NCI-H2029 (cell line): ENCODE results near the gene XPC.
"Not testable (repeated sequence)": the region's sequence is repeated elsewhere in the genome, so short reads cannot be mapped to it uniquely, and the experiment has no call there.

Experiments
- DNase-seq: peaks from one replicate; lab custom pipeline; 2025; lab: John Stamatoyannopoulos, UW

XPC gene

DNA sequence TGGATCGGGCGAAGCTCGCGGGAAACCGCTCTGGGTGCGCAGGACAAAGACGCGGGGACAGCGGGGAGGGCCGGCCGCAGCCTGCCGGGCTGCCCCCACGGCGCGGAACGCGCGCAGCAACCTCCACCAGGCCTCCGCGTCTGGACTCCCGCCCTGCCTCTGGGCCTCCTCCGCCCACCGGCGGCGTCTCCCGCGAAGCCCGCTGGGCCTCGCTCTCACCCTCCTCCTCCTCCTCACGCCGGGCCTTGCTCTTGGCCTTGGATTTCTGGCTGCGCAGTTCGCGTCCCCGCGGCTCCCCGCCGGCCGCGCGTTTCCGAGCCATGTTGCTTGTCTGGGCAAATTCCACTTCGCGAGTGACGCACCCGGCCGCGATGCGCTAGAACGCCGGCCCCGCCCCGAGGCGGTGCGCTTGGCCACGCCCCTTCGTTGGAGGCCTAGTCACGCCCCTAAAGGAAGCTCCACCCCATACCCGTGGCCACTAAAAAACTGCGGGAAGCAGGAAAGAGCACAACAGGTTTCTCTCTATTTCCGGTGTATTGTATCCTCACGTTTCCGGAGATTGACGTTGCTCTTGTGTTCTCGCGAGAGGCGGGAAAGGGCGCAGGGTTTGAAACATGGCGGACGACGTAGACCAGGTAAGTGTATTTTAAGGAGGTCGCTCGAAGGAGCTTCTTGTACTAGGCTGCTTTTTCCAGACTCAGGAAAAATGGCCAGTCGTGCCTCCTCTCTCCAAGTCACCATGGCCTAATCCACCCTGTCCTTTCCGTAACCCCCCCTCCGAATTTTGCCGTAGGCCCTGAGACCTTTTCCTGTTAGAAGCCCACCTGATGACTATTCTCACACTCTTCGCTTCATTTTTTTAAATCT, at the start of gene XPC, which contains the start of gene LSM3:
Gene XPC, minus strand, starts transcription at position 355 of the 867 bp plus-strand sequence. Its CDS starts 33 bp downstream, at position 322.
Gene LSM3, plus strand, starts transcription at position 571 of the 867 bp plus-strand sequence. Its CDS starts 44 bp downstream, at position 615.
- DNase-seq, result peak; percentile 99

DNA sequence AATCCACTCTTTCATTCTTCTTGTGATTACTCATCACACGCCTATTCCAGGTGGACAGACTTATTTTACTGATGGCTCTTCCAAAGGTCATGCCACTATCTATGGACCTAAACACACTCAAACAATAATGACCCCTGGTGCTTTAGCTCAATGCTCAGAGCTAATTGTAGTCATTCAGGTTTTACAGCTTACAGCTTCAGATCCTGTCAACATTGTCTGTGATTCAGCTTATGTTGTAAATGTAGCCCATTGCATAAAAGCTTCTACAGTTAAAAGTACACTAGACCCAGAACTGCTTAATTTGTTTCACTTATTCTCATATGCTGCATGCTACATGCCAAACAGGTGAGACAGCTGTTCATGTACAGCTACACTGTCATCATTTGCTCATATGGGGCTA, 49.5 kb upstream of the XPC start:
- no peak for DNase-seq

DNA sequence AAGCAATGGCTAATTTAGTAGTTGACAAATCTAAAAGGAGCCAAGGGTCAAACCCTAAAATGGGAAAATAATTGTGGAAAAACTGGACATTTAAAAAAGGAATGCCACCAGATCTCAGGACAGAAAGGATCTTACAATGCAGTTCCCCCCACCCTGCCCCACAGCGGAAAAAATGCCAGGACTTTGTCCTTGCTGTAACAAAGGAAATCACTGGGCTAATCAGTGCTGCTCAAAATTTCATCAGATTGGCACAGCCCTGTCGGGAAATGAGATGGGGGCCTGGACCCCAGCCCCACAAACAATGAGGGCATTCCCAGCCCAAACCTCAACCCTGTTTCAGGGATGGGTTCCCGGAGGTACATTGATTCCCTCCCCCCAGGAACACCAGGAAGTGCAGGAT, 48.0 kb upstream of the XPC start:
- not testable (repeated sequence) for DNase-seq

DNA sequence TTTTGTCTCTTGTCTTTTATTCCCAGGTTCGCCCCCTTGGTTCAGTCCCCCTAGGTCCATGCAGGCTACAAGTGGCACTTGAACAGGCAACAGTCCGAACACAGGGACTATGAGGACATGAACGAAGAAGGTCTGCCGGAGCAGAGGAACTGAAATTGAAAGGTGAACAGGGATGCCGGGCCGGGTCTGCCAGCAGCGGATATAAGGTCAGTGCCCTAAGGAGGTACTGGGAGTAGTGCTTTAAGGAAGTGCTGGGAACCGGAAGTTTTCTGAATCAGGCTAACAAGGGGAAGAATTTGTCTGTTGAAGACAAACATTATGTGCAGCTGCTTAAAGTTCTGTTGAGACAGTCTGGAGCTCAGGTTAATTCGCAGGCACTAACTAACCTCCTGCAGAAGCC, 47.0 kb upstream of the XPC start:
- no peak for DNase-seq

DNA sequence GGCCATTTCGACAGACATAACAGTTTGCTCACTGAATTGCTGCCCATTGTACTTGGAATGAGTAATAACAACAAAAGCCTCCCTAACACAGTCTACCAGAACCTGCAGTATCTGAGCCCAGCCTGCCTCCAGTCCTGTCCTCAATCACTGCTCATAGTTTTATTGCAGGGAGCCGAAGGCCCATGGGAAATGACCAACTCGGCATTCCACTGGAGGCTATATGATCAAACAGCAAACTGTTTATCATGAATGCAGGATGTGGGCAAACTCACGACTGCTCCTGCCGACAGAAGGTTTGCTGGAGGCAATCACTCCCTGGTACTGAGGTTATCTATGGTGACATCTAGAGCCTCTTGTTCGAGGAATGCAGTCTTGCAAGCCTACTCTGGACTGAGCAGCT, 46.5 kb upstream of the XPC start:
- DNase-seq, result no peak

DNA sequence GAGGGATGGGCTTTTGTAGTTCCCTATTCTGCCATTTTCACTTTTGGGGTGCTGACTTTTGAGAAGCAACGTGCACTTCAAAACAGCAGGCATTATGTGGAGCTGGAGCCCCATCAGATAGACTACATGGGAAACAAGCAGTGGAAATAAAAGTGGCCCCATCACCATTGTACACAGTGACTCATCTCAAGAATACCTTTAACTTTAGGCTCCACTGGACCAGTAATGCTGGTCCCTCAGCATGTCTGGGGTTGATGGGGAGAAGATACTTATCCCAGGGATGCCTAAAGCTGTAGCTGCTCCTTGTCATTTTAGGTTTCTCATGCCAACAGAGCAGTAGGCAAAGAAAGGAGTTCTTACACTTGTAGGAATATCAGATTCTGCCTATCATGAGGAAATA, 45.2 kb upstream of the XPC start:
- DNase-seq, result no peak

DNA sequence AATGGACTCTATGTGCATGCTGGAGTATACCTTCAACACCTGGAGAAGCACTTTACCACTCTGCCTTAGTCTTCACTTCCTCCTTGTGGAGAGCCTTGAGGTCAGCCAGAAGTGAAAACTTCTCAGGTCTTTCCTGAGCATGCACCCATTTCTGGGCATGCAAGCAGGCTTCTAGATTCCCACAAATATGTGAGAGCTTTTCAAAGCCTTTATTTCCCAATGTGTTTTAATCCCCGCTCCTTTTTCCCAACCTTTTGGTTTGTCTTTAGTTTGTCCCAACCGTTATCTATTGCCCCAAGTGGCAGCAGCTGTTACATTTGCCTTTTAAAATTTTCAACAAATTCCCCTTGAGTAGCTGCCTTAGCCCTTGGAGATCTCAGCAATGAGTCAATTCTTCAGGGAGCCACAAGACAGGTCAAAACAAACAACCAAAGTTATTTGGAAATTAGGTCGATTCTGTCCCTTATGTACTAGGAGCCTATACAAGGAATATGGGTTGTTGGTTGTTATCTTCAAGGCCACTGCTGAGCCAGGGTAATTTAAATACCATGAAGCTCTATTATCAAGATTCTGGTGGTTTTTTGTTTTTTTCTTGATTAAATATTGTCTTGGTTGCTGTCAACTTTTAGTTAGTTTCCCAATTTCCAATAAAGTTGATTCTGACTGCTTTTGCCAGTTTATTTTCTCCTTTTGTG, 44.6 kb upstream of the XPC start:
- no peak for DNase-seq

DNA sequence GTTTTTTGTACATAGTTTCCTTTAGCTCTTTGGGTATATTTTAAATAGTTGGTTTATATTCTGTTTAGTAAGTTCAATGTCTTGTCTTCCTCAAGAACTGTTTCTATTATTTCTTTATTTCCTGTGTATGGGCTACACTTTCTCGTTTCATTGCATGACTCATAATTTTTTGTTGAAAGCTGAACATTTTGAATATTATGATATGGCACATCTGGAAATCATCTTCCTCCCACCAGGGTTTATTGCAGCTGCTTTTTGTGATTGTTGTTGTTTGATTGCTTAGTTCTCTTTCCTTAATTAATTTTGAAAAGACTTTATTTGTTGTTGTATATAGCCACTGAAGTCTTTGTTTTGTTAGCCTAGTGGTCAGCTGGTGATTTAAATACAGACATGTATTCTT, 44.1 kb upstream of the XPC start:
- DNase-seq, result no peak

DNA sequence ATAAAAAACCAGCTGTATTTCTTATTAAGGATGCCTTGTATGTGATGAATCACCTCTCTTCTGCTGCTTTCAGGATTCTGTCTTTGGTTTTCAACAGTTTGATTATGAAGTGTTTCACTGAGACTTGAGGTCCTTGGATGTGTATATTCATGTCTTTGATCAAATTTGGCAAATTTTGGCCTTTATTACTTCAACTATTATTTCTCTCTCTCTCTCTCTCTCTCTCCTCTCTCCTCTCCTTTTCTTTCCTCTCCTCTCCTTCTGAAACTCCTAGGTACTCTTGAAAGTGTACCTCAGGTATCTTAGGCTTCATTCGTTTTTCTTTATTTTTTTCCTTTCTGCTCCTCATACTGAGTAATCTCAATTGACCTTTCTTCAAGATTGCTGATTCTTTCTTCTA, 43.5 kb upstream of the XPC start:
- no peak for DNase-seq

DNA sequence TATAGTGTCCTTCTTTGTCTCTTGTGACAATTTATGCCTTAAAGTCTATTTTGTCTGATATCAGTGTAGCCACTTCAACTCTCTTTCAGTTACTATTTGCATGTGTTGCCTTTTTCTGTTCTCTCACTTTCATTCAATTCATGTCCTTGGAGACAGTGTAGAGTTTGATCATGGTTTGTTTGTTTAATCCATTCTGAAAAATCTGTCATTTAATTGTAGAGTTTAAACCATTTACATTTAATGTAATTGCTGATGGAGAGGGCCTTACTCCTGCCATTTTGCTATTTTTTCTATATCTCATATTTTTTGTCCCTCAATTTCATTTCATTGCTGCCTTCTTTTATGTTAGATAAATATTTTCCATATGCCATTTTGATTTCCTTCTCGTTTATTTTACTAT, 42.5 kb upstream of the XPC start:
- DNase-seq, result no peak

DNA sequence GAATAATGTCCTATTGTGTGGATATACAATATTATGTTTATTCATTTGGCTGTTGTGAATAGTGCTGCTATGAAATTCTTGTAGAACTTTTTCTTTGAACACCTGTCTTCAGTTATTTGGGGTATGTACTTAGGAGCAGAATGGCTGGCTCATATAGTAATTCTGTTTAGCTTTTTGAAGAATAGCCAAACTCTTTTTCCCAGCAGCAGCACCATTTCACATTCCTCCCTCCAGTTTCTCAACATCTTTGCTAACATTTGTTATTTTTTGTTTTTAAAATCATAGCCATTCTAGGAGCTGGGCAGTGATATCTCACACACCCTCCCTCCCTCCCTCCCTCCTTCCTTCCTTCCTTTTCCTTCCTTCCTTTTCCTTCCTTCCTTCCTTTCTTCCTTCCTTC, 40.0 kb upstream of the XPC start:
- no peak for DNase-seq

DNA sequence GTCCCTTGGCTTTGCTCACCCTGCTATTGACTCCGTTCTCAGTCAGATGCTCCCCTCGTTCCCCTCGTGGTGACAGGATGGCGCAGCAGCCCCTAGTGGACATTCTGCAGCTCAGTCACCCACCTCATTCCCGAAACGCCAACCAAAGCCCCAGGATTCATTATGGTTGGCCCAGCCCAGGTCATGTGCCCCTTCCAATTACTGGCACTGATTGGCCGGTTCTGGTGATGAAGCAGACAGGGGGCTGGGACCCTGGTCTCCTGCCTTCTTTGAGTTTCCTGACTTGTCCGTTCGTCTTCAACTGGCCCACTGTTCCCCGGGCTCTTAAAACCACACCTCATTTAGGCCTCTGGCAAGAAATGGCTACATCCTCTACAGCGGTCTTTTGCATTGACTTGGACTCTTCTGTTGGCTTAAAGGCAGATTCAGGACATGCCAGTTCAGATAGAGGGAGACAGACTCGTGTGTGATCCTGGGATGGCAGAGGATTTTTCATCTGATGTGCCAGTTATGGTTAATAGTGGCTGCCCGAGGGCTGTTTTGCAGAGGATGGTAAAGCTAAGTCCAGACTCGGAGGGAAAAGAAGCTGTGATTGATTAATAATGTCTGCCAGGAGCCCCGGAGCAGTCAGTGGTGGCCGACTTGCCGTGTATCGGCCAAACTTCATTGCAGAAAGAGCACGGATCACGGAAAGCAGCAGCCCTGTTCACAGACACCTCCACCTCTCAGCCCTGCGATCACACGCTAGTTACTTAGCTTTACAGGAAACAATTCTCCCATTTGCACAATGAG, 38.1 kb upstream of the XPC start:
- DNase-seq, result no peak

DNA sequence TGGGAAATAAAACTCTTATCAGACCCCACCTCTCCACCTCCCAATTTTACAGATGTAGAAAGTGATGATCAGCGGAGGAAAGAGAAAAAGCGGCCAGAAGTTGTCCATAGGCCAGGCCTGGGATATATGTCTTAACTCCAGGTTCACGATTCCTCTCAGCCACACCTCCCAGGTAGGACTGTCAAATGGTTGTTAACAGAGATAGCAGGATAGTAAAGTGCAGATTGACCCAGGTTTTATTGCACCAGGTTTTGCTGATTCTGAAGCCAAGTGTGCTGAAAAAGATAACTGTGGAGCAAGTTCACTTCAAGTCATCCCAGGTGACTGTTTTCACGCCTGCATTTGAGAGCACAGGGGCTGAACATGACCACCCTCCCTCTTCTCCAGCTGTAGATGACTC, 36.4 kb upstream of the XPC start:
- no peak for DNase-seq

DNA sequence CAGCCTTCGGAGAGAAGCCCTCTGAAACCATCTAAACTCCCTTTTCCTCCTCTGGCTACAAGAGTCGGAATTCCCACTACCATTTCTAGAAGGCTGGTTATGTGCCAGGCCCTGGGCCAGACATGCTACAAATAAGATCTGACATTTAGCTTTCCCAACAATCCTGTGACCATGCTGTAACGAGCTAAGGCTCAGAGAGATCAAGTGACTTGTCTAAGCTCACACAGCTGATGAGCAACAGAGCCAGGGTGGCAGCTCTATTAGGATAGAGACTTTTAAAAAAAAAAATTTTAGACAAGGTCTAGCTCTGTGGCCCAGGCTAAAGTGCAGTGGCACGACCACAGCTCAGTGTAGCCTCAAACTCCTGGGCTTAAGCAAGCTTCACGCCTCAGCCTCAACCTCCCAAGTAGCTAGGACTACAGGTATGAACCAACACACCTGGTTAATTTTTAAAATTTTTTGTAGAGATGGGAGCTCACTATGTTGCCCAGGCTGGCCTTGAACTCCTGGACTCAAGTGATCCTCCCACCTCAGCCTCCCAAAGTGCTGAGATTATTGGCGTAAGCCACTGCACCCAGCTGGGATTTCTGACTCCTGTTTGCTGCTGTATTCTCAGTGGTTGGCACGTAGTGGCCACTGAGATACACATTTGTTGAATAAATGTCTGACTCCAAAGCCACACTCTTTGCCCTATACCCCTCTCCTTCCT, 34.8 kb upstream of the XPC start:
- no peak for DNase-seq

DNA sequence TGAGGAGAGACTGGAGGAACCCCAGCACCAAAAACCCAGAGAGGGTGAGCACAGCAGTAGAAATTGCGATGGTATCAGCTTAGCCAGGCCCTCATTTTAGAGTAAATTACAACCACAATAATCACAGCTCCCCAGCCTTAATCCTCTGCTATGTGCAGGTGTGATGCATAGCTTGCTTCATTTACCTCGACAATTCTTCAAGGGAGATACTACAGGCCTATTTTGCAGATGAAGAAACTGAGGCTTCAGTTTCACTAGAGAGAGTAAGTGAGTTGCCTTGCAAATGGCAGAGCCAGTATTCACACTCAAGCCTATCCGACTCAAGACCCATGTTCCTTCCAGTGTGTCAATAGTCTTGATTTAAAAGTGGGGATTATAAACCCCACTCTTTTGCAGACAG, 33.6 kb upstream of the XPC start:
- no peak for DNase-seq

DNA sequence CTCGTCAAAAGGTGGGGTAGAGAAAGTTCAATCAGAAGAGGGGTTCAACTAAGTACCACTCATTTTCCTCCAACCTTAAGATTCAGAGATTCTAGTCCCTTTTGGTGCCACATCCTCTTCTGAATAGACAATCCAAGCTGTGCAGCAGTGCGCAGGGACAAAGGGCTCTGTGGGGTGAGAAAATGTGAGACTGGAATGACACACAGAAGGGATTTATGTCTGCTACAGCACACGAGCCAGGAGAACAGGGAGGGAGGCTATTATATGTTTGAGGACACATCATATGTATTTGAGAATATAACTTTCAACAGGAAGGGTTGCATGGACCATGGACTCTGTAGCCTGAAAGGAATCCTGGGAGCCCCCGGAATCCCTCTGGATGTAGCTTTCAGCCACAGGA, 33.2 kb upstream of the XPC start:
- no peak for DNase-seq

DNA sequence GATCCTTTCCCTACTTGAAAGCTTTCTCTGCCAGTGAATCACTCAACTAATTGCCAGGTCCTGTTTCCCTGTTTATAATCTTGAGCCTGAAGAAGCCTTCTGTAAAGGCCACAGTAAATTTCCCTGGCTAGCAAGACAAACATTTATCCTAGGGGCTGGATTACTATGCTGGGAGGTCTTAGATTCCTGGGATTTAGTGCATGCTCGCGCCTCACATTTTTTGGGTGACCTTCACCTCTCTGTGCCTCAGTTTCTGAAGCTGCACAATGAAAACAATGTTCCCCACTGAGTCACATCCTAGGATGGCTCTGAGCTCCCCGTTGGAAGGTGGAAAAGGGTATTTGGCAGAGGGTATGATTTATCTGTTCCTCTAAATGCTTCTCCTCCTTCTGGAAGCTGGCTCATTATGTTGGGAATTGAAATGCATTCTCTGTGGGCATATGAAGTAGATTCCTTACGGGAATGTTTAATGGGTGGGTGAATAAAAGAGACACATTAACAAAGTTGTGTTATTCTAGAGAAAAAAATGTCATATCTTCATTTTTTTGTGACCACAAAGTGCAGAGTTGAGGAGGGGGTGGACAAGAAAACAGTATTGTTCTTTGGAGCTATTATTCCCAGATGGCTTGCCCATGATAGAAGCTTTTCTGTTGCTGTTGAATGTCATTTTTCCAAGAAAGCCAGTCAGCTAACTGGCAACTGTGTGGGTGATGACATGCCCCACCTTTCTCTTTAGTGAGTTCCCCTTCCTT, 32.6 kb upstream of the XPC start:
- DNase-seq, result no peak

DNA sequence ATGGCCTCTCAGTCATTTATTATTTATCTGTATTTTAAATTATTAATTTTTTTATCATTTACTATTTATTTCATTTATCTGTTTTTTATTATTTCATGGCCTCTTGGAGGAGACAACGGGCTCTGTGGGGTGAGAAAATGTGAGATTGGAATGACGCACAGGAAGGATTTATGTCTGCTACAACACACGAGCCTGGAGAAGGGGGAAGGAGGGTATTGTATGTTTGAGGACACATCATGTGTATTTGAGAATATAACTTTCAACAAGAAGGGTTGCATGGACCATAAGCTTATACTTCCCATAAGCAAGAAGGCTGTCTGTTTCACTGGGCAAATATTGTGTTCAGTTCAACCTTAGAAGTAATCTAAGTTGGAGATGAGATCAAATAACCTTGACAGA, 31.9 kb upstream of the XPC start:
- no peak for DNase-seq

DNA sequence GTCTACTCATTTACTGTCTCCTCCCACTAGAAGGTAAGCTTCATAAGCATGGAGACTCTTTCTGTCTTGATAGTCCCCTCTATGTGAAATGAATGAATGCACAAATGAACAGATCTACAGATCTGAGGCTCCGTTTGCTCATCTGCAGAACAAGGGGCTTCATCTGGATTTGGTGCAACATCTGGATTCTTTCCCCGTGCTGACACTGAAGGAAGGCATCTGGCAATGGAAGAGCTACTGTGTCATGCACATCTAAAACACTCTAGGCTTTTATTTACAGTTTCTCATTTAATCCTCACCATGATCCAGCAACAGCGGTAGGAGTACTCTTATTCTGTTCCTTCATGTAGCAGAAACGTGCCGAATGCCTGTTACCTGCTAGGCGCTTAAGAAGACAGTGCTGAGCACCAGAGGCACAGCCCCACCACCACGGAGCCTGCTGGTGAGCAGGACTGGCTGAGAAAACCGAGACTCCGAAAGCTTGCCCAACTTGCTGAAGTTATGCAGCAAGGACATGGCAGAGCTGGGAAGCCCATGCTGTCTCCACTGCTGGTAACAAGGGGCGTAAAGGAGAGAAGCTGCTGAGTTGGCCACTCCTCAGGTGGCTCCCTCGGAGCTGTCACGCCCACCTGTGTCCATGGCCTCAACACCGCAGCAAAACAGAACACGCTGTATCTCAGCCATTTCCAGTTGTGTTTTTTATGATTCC, 31.3 kb upstream of the XPC start:
- DNase-seq, result no peak

DNA sequence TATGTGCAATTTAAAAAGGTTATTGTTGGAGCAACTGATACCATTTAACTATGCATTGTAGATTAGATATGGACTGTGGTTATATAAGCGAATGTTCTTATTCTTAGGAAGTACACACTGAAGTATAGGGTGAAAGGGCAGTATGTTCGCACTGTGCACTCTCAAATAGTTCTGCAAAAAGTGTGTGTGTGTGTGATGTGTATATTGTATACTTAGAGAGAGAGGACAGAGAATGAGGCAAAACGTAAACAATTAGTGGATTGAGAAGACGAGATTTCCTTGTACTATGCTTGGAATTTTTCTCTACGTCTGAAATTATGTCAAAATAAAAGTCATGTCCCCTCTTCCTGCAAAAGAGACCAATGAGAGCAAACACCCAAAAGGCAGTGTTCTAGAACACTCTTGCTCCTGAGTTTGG, 30.6 kb upstream of the XPC start:
- DNase-seq, result no peak

DNA sequence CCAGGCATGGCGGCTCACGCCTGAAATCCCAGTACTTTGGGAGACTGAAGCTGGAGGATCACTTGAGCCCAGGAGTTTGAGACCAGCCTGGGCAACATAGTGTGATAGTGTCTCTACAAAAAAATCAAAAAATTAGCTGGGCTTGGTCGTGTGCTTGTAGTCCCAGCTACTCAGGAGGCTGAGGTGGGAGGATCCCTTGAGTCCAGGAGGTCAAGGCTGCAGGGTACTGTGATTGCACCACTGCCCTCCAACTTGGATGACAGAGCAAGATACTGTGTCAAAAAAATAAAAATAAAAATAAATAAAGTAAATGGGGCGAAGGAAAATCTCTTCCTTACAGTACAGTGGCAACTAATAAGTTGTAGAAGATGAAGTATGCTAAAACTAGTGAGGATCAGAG, 29.8 kb upstream of the XPC start:
- no peak for DNase-seq
